Body of pancreas (tissue), 4 donors: ENCODE measurements around the gene WDPCP. TPM values are rescaled to one million over a fixed set of nuclear protein-coding genes. Genes with fewer than 3 reads are reported as not detected.
"Not testable (repeated sequence)": the region's sequence is repeated elsewhere in the genome, so short reads cannot be mapped to it uniquely, and the experiment has no call there.

ENCODE experiments used
- ATAC-seq: fragments of 150-250 bp; one replicate; pipeline ENCODE4 v1.9.1; 2016
- DNase-seq, 4 donors: peaks; one replicate each; pipeline ENCODE4 v3.0.0-alpha.2; 2019
- H3K27ac ChIP-seq, 4 donors: fragments of 200-600 bp; sonication (generic); 1 replicate in 3 of 4; 2 replicates in 1 of 4; pipeline versions ENCODE4 v1.5.1 to v1.6.1; 2016 to 2019; ENCODE audit warnings: mild to moderate bottlenecking in 1 of 4, mixed read lengths in 1 of 4, moderate library complexity in 1 of 4
- H3K27me3 ChIP-seq, 2 donors: fragments of 200-600 bp; sonication (generic); one replicate each; pipeline ENCODE4 v1.6.0; 2016; ENCODE audit warnings: mild to moderate bottlenecking in 1 of 2
- H3K36me3 ChIP-seq, 2 donors: fragments of 200-600 bp; sonication (generic); replicated peaks in 1 of 2; 2 replicates each; pipeline ENCODE4 v1.5.1; 2016; ENCODE audit warnings: low read depth in 2 of 2; ENCODE audit not compliant: insufficient read depth in 1 of 2
- H3K4me1 ChIP-seq: fragments of 200-600 bp; sonication (generic); one replicate; pipeline ENCODE4 v1.6.0; 2016
- H3K4me3 ChIP-seq, 2 donors: fragments of 200-600 bp; sonication (generic); 1 replicate in 1 of 2; 2 replicates in 1 of 2; pipeline ENCODE4 v1.5.1; 2016 to 2019
- H3K9me3 ChIP-seq, 3 donors: fragments of 200-600 bp; sonication (generic); 1 replicate in 2 of 3; 2 replicates in 1 of 3; pipeline ENCODE4 v1.5.1; 2016
- CTCF ChIP-seq, 7 experiments: fragments of 450-650 bp in 4 of 7; fragments of 200-600 bp in 3 of 7; sonication (generic) in 3 of 7; IDR thresholded peaks; one replicate each; pipeline ENCODE4 v1.5.1; 2016 to 2019; ENCODE audit warnings: antibody characterized with exemption in 7 of 7
- POLR2A ChIP-seq, 3 donors: fragments of 450-650 bp; IDR thresholded peaks; one replicate each; pipeline ENCODE4 v1.6.1; 2016; ENCODE audit warnings: antibody characterized with exemption in 3 of 3, mild to moderate bottlenecking in 2 of 3
- WGBS, 2 donors: methylation state at CpG; one replicate each; pipeline ENCODE4 v1.1.5; 2017; 5-methylcytosine and 5-hydroxymethylcytosine counted together
- intact Hi-C: fragments of 100-400 bp; cut with DNase I; formaldehyde crosslinking; loops from one replicate; pipeline ENCODE4 v1.15.1; 2023
- total RNA-seq, 2 donors: library from RNA; depleted of rRNA; stranded (reverse); fragments of >200 nt; gene quantifications; one replicate each; pipeline ENCODE4 v1.1.0, GENCODE V29; 2016

The WDPCP gene
- total RNA-seq, 2 donors from 2014 or later, result 6.9 to 8.3 TPM

DNA sequence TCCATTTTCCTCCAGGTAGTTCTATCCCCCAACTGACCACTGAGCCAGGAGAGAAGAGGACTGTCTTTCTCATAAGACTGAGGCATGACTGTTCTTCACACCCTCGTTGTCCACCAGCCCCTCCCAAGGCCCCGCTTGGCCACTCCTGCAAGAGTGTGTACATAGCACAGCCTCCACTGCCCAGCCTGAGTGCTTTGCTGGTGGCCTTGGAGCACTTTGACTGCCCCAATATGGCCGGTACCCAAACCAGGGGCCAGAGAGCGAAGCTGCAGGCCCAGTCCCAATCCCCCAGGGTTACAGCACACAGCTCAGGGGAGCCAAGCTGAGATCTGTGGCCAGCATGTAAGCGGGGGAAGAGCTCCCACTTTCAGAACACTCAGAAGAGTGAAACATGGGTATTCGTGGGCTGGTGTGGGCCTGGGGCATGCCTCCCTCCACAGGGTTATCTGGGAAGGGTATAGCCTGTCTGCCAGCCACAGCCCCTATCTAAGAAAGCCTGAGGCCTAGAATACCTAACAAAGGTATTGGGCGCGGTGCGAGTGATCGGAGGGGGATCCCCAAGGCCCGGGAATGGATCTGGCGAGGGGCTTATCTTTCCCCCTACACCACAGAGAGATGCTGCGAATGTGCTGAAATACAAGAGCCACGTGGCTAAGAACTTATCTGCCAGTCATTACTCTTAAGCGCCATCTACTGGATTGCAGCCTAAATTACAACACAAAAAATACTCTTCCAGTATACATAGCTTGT lies 163.8 kb downstream of the WDPCP start:
- no peak for TF ChIP-seq POLR2A (IDR thresholded peaks at IDR 0.05)
- peak in 3 of 7 experiments; percentile 28 to 38 (median 31) for TF ChIP-seq CTCF (IDR thresholded peaks at IDR 0.05)
- no peaks in the 10 kb centered on the region for H3K27me3 ChIP-seq
- H3K27ac ChIP-seq, result no peak overlapping the region
- intact Hi-C loops, result no loop called here
- no peaks in the 10 kb centered on the region for H3K4me1 ChIP-seq
- DNase-seq (peak in 1 of 4 donors; percentile 3), ATAC-seq (no peak)
- no peak overlapping the region for H3K4me3 ChIP-seq
- 70 to 78% methylated on average over 11 to 15 of the region's 15 CpGs for WGBS, 2 donors
- no peaks in the 10 kb centered on the region for H3K36me3 ChIP-seq
- H3K9me3 ChIP-seq, result no peaks in the 10 kb centered on the region

DNA sequence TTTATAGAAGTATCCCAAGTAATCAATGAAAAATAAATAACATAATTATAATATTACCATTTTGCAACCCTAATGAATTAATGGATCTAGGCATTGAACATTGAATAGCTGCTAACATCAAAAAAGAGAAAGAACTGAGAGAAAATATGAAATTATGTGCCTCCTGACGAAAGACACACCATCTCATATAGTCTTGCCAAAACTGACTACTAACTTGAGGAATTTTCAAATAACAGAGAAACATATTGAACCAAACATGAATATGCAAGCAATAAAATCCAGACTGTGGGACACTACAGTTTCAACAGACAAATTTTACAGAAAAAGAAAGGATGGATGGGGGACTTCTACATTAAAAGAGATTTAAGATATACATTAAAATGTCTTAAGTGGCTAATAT lies 165.7 kb downstream of the WDPCP start:
- ATAC-seq, result no peak
- Histone ChIP-seq H3K27me3 (no peaks in the 10 kb centered on the region), H3K4me1 (no peaks in the 10 kb centered on the region), H3K36me3 (no peaks in the 10 kb centered on the region), H3K9me3 (no peaks in the 10 kb centered on the region), H3K4me3 (no peak overlapping the region), H3K27ac (no peak overlapping the region)
- no peak for TF ChIP-seq POLR2A (IDR thresholded peaks at IDR 0.05)
- no peak for TF ChIP-seq CTCF (IDR thresholded peaks at IDR 0.05)
- no peak for DNase-seq
- WGBS, 2 donors, result 94 to 100% methylated on average over 1 of the region's 1 CpG
- intact Hi-C loops, result no loop called here

DNA sequence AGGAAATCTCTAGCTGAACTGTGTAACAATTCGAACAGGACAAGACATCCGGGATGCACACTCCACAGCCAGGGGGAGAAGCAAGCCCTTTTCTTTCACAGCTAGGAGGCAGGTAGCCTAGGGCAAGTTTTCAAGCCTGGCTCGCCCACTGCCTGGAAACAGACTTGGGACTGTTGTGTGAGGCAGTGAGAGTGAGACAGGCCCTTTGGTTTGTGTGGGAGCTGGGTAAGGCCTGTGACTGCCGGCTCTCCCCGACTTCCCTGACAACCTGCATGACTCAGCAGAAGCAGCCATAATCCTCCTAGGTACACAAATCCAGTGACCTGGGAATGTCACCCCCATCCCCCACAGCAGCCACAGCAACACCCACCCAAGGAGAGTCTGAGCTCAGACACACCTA lies 179.7 kb downstream of the WDPCP start:
- TF ChIP-seq CTCF (IDR thresholded peaks at IDR 0.05), result no peak
- TF ChIP-seq POLR2A (IDR thresholded peaks at IDR 0.05), result no peak
- WGBS, 2 donors, result 87 to 100% methylated on average over 3 to 5 of the region's 5 CpGs
- H3K4me3 ChIP-seq, result no peak overlapping the region
- no peaks in the 10 kb centered on the region for H3K4me1 ChIP-seq
- no peak overlapping the region for H3K27ac ChIP-seq
- no peaks in the 10 kb centered on the region for H3K9me3 ChIP-seq
- ATAC-seq, result no peak
- no peaks in the 10 kb centered on the region for H3K36me3 ChIP-seq
- DNase-seq, result no peak
- intact Hi-C loops, result no loop called here
- H3K27me3 ChIP-seq, result no peaks in the 10 kb centered on the region

GRCh38 chr2:63406641-63407040 lies 181.6 kb downstream of the WDPCP start:
- H3K27me3 ChIP-seq, result no peaks in the 10 kb centered on the region
- H3K4me1 ChIP-seq, result no peaks in the 10 kb centered on the region
- H3K4me3 ChIP-seq, result no peak overlapping the region
- no peak for DNase-seq
- intact Hi-C loops, result no loop called here
- TF ChIP-seq POLR2A (IDR thresholded peaks at IDR 0.05) (no peak), CTCF (IDR thresholded peaks at IDR 0.05) (no peak)
- H3K36me3 ChIP-seq, result no peaks in the 10 kb centered on the region
- WGBS, 2 donors, result 78 to 94% methylated on average over 1 of the region's 1 CpG
- H3K9me3 ChIP-seq, result no peaks in the 10 kb centered on the region
- no peak overlapping the region for H3K27ac ChIP-seq
- ATAC-seq, result no peak

DNA sequence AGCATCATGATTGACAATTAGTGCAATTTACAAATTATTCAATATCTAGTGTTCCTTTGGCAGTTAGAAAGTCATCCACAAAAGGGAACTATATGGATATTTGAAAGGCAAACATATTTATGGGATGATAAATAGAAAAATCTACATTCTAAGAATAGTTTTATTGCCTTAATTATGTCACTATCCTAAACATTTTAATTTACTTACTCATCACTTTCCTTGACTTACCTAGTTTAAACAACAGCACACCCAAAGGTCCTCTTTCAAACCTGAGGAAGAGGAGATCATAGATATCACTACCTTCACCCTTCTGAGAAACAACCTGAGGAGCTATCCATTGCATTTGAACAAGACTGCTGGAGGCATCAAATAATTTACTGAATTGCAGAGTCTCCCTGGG lies 184.5 kb downstream of the WDPCP start:
- intact Hi-C loops, result no loop called here
- H3K9me3 ChIP-seq, result no peaks in the 10 kb centered on the region
- TF ChIP-seq CTCF (IDR thresholded peaks at IDR 0.05), result no peak
- TF ChIP-seq POLR2A (IDR thresholded peaks at IDR 0.05), result no peak
- no peaks in the 10 kb centered on the region for H3K27me3 ChIP-seq
- H3K4me3 ChIP-seq, result no peak overlapping the region
- H3K27ac ChIP-seq, result no peak overlapping the region
- DNase-seq (no peak), ATAC-seq (no peak)
- peaks cover 5% of the 10 kb centered on the region for H3K4me1 ChIP-seq
- no peaks in the 10 kb centered on the region for H3K36me3 ChIP-seq

DNA sequence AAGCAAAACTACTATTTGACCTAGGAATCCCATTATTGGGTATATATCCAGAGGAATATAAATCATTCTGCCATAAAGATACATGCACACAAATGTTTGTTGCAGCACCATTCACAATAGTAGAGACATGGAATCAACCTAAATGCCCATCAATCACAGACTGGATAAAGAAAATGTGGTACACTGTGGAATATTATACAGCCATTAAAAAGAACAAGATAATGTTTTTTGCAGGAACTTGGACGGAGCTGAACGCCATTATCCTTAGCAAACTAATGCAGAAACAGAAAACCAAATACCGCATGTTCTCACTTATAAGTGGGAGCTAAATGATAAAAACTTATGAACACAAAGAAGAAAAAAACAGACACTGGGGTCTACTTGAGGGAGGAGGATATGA lies 185.4 kb downstream of the WDPCP start:
- DNase-seq, H3K36me3 ChIP-seq, H3K4me1 ChIP-seq, H3K27ac ChIP-seq, intact Hi-C loops, H3K27me3 ChIP-seq, H3K9me3 ChIP-seq, H3K4me3 ChIP-seq, ATAC-seq: not testable (repeated sequence)
- 83 to 98% methylated on average over 3 of the region's 3 CpGs for WGBS, 2 donors
